Mesenchymal stem cell (in vitro differentiated cells and primary cell): ENCODE measurements around the gene MKNK2.
A peak's percentile ranks its signal among the peaks of the same experiment; 100 is the strongest.

Source experiments
- DNase-seq: peaks from one replicate; pipeline ENCODE4 v3.0.0-alpha.2; 2013
- H2AFZ ChIP-seq: one replicate; pipeline ENCODE4 v1.6.1; 2013; ENCODE audit warnings: low read depth, mild to moderate bottlenecking, control low read depth, inconsistent platforms, low read length, moderate library complexity
- H2AK5ac ChIP-seq: 2 replicates; pipeline ENCODE4 v1.6.1; 2013; ENCODE audit warnings: low read length, moderate library complexity, mild to moderate bottlenecking, inconsistent platforms; ENCODE audit not compliant: severe bottlenecking
- H2BK120ac ChIP-seq: one replicate; pipeline ENCODE4 v1.6.1; 2013; ENCODE audit warnings: low read depth, mild to moderate bottlenecking, inconsistent platforms, low read length, moderate library complexity
- H2BK12ac ChIP-seq, 2 experiments: one replicate each; pipeline ENCODE4 v1.6.1; 2013; ENCODE audit warnings: inconsistent platforms in 2 of 2, low read length in 2 of 2, mild to moderate bottlenecking in 2 of 2, moderate library complexity in 2 of 2, control low read depth in 1 of 2
- H2BK15ac ChIP-seq: one replicate; pipeline ENCODE4 v1.6.1; 2013; ENCODE audit warnings: mild to moderate bottlenecking, low read depth, inconsistent platforms; ENCODE audit not compliant: poor library complexity, severe bottlenecking
- H2BK5ac ChIP-seq: 2 replicates; pipeline ENCODE4 v1.6.1; 2013; ENCODE audit warnings: low read depth, mild to moderate bottlenecking, low read length, control low read depth, inconsistent platforms; ENCODE audit not compliant: poor library complexity, severe bottlenecking
- H3K14ac ChIP-seq, 2 experiments: one replicate each; pipeline ENCODE4 v1.6.1; 2013; ENCODE audit warnings: inconsistent platforms in 2 of 2, low read length in 2 of 2, control low read depth in 1 of 2, mild to moderate bottlenecking in 1 of 2, moderate library complexity in 1 of 2
- H3K18ac ChIP-seq, 2 experiments: one replicate each; pipeline ENCODE4 v1.6.1; 2013; ENCODE audit warnings: inconsistent platforms in 2 of 2, low read length in 2 of 2, control low read depth in 1 of 2, low read depth in 1 of 2, mild to moderate bottlenecking in 1 of 2
- H3K23ac ChIP-seq, 2 experiments: one replicate each; pipeline ENCODE4 v1.6.1; 2013; ENCODE audit warnings: inconsistent platforms in 2 of 2, low read length in 2 of 2, mild to moderate bottlenecking in 2 of 2, moderate library complexity in 2 of 2, control low read depth in 1 of 2
- H3K27ac ChIP-seq: 2 replicates; pipeline ENCODE4 v1.5.1; 2013; ENCODE audit warnings: mild to moderate bottlenecking, moderate library complexity, low read length, control low read depth, inconsistent platforms; ENCODE audit not compliant: poor library complexity, severe bottlenecking
- H3K27me3 ChIP-seq, 2 experiments: 2 replicates each; pipeline versions ENCODE4 v1.6.1 to v1.7.0; 2013; ENCODE audit warnings: low read length in 2 of 2, mild to moderate bottlenecking in 2 of 2, moderate library complexity in 2 of 2, control low read depth in 1 of 2, inconsistent platforms in 1 of 2; ENCODE audit not compliant: control insufficient read depth in 1 of 2, insufficient read depth in 1 of 2
- H3K36me3 ChIP-seq, 2 experiments: 2 replicates each; pipeline versions ENCODE4 v1.6.1 to v1.7.0; 2013; ENCODE audit warnings: low read length in 2 of 2, control low read depth in 1 of 2, inconsistent platforms in 1 of 2, low read depth in 1 of 2, mild to moderate bottlenecking in 1 of 2; ENCODE audit not compliant: insufficient read depth in 2 of 2, control insufficient read depth in 1 of 2
- H3K4ac ChIP-seq, 2 experiments: one replicate each; pipeline ENCODE4 v1.6.1; 2013; ENCODE audit warnings: inconsistent platforms in 2 of 2, low read length in 2 of 2, mild to moderate bottlenecking in 2 of 2, moderate library complexity in 2 of 2, control low read depth in 1 of 2, low read depth in 1 of 2
- H3K4me1 ChIP-seq: 2 replicates; pipeline ENCODE4 v1.6.1; 2013; ENCODE audit warnings: low read depth, low read length, control low read depth; ENCODE audit not compliant: control insufficient read depth, insufficient read depth
- H3K4me2 ChIP-seq: 2 replicates; pipeline ENCODE4 v1.6.1; 2013; ENCODE audit warnings: low read length, mild to moderate bottlenecking, inconsistent platforms; ENCODE audit not compliant: poor library complexity, severe bottlenecking
- H3K4me3 ChIP-seq, 2 experiments: 2 replicates each; pipeline versions ENCODE4 v1.5.1 to v1.7.0; 2013; ENCODE audit warnings: low read length in 2 of 2, mild to moderate bottlenecking in 2 of 2, control low read depth in 1 of 2, low read depth in 1 of 2; ENCODE audit not compliant: insufficient read depth in 1 of 2
- H3K79me1 ChIP-seq: replicated peaks from 2 replicates; pipeline ENCODE4 v1.6.1; 2013; ENCODE audit warnings: mild to moderate bottlenecking, control low read depth, low read length, inconsistent platforms; ENCODE audit not compliant: poor library complexity, severe bottlenecking
- H3K9ac ChIP-seq: 2 replicates; pipeline ENCODE4 v1.7.0; 2013; ENCODE audit warnings: mild to moderate bottlenecking, low read length, moderate library complexity
- H3K9me3 ChIP-seq: 2 replicates; pipeline ENCODE4 v1.7.0; 2013; ENCODE audit warnings: mild to moderate bottlenecking, low read length; ENCODE audit not compliant: control insufficient read depth
- H4K8ac ChIP-seq: one replicate; pipeline ENCODE4 v1.6.1; 2013; ENCODE audit warnings: inconsistent platforms, mild to moderate bottlenecking, low read length, moderate library complexity
- H4K91ac ChIP-seq: one replicate; pipeline ENCODE4 v1.6.1; 2013; ENCODE audit warnings: mild to moderate bottlenecking, low read length, inconsistent platforms
- WGBS: methylation state at CpG from one replicate; pipeline ENCODE4 v1.1.7; 2013; ENCODE audit warnings: mixed read lengths; 5-methylcytosine and 5-hydroxymethylcytosine counted together

Gene MKNK2

DNA sequence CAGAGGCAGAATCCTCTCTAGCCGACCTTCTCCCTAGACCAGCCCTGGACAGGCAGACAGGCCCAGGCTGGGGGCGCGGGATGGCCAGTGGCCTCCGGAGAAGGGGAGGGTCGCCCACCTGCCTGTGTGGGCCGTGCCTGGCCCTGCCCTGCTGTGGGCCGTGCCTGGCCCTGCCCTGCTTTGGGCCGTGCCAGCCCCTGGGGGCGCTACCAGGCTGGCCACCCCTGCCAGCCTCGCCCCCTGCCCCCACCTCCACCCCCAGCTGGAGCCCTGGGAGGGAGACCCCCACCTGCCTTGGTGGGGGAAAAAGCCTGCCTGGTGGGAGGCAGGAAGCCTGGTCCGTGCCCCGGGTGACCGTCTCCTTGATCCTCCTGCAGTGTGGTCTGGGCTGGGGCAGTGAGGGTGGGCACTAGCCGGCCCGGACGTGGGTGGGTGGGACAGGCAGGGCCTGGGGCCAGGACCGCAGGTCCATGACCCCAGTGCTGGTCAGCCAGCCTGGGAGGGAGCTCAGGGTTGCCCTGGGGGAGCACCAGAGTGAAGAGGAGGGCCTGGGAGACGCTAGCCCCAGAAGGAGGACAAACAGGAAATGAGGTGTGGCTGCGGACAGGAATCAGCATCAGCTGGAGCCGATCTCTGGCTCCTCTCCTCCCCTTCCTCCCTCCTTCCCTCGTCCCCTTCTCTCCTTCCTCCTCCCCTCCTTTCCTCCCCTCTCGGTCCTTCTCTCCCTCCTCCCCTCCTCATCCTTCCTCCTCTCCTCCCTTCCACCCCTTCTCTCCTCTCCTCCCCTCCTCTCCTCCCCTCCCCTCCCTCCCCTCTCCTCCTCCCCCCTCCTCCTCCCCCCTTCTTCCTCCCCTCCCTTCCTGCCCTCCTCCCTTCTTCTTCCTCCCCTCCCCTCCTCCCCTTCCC lies 5.1 kb upstream of the MKNK2 start:
- Histone ChIP-seq H2BK12ac (peak overlapping the region; percentile 70 to 96), H3K4me1 (peaks cover 58% of the 10 kb centered on the region), H3K4ac (peak overlapping the region; percentile 91 to 93), H3K4me2 (peak overlapping the region; percentile 60), H3K27me3 (no peaks in the 10 kb centered on the region), H2BK15ac (peak overlapping the region; percentile 92), H3K18ac (peak overlapping the region; percentile 92 to 95), H2AK5ac (peak overlapping the region; percentile 85), H3K9me3 (no peaks in the 10 kb centered on the region), H3K4me3 (peak overlapping the region in 1 of 2 experiments; percentile 67), H4K91ac (peak overlapping the region; percentile 98), H2AFZ (no peak overlapping the region), H3K27ac (peak overlapping the region; percentile 0), H3K9ac (peak overlapping the region; percentile 78), H4K8ac (peak overlapping the region; percentile 99), H3K23ac (peak overlapping the region in 1 of 2 experiments; percentile 40), H2BK5ac (peak overlapping the region; percentile 66), H3K14ac (peak overlapping the region in 1 of 2 experiments; percentile 93), H3K36me3 (no peaks in the 10 kb centered on the region), H3K79me1 (no peaks in the 10 kb centered on the region), H2BK120ac (peak overlapping the region; percentile 80)
- peak; percentile 58 for DNase-seq
- 45% methylated on average over 18 of the region's 22 CpGs for WGBS

DNA sequence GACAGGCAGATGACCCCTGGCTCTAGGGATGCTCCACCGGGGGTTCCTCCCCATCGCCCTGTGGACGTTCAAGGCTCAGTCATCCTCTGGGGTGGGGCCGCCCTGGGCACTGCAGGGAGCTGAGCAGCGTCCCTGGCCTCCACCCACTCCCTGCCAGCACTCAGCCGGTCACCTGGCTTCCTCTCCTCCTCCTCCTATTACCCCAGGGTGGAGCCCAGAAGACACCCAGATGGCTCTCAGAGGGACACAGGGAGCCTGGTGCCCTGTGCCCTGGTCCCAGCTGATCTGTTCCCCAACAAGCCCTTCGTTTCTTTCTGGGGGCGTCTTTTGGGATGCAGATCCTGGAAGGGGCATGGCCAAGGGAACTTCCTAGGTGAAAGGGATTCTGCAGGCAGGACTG lies 3.7 kb upstream of the MKNK2 start:
- no peaks in the 10 kb centered on the region for H3K36me3 ChIP-seq
- no peak overlapping the region for H3K4me2 ChIP-seq
- no peak overlapping the region for H3K23ac ChIP-seq
- no peak overlapping the region for H3K4me3 ChIP-seq
- H2AK5ac ChIP-seq, result peak overlapping the region; percentile 44
- peak overlapping the region; percentile 63 to 76 for H2BK12ac ChIP-seq
- no peak overlapping the region for H3K9ac ChIP-seq
- H3K27me3 ChIP-seq, result no peaks in the 10 kb centered on the region
- H4K8ac ChIP-seq, result no peak overlapping the region
- H2BK15ac ChIP-seq, result no peak overlapping the region
- H3K27ac ChIP-seq, result no peak overlapping the region
- H3K18ac ChIP-seq, result peak overlapping the region; percentile 23 to 60
- H3K14ac ChIP-seq, result no peak overlapping the region
- no peak overlapping the region for H2BK120ac ChIP-seq
- peaks cover 51% of the 10 kb centered on the region for H3K4me1 ChIP-seq
- no peaks in the 10 kb centered on the region for H3K79me1 ChIP-seq
- H2BK5ac ChIP-seq, result no peak overlapping the region
- H3K4ac ChIP-seq, result peak overlapping the region; percentile 15 to 49
- no peak overlapping the region for H2AFZ ChIP-seq
- no peaks in the 10 kb centered on the region for H3K9me3 ChIP-seq
- H4K91ac ChIP-seq, result peak overlapping the region; percentile 73
- DNase-seq, result no peak
- WGBS, result 87% methylated on average over 7 of the region's 8 CpGs

DNA sequence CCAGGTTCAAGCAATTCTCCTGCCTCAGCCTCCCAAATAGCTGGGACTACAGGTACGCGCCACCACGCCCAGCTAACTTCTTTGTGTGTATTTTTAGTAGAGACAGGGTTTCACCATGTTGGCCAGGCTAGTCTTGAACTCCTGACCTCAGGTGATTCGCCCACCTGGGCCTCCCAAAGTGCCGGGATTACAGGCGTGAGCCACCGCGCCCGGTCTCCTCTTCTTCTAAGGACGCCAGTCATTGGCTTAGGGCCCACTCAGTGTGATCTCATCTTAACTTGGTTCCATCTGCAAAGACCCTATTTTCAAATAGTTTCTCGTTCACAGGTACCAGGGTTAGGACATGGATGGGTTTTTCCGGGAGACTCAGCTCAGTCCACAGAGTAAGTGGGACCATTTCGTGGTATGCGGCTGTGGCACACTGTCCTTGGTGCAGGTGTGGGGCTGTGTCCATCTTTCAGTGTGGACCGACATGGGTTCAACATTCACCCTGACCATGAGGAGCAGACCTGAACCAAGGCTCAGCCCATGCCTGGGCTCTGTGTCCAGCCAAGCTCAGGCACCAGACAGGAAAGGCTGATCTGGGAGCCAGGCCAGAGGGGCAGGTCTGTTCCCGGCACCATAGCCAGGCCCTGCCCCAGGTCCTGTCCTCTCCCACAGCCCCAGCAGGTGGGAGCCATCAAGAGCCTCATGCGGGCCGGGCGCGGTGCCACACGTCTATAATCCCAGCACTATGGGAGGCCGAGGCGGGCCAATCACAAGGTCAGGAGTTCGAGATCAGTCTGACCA lies 2.8 kb upstream of the MKNK2 start:
- H2AK5ac ChIP-seq, result no peak overlapping the region
- H3K23ac ChIP-seq, result no peak overlapping the region
- H3K27ac ChIP-seq, result no peak overlapping the region
- H2BK15ac ChIP-seq, result peak overlapping the region; percentile 17
- H3K36me3 ChIP-seq, result peaks cover 5 to 6% of the 10 kb centered on the region in 2 experiments
- H2BK5ac ChIP-seq, result no peak overlapping the region
- no peak overlapping the region for H3K4ac ChIP-seq
- H2AFZ ChIP-seq, result no peak overlapping the region
- H3K79me1 ChIP-seq, result no peaks in the 10 kb centered on the region
- no peak overlapping the region for H3K9ac ChIP-seq
- no peak overlapping the region for H4K8ac ChIP-seq
- H3K18ac ChIP-seq, result peak overlapping the region in 1 of 2 experiments; percentile 3
- DNase-seq, result no peak
- no peaks in the 10 kb centered on the region for H3K27me3 ChIP-seq
- 93% methylated on average over 24 of the region's 24 CpGs for WGBS
- H3K4me2 ChIP-seq, result no peak overlapping the region
- H2BK12ac ChIP-seq, result peak overlapping the region in 1 of 2 experiments; percentile 19
- H2BK120ac ChIP-seq, result no peak overlapping the region
- H3K9me3 ChIP-seq, result no peaks in the 10 kb centered on the region
- H4K91ac ChIP-seq, result no peak overlapping the region
- no peak overlapping the region for H3K4me3 ChIP-seq
- peaks cover 51% of the 10 kb centered on the region for H3K4me1 ChIP-seq
- no peak overlapping the region for H3K14ac ChIP-seq
